ENCODE results near the gene SP4. TPM values are rescaled to one million over a fixed set of nuclear protein-coding genes. Genes with fewer than 3 reads are reported as not detected.

The SP4 gene
- total RNA-seq, 1 donor from 2014 or later, result 7.7 TPM

- DNase-seq (ENCODE audit: low spot score in 2 of 2, unreplicated experiment in 2 of 2), result no peak
- H3K36me3 Mint-ChIP-seq, result no peaks in the 10 kb centered on the region
- H3K9me3 Mint-ChIP-seq, result peaks cover 3% of the 10 kb centered on the region
- peaks cover 4% of the 10 kb centered on the region for H3K27me3 Mint-ChIP-seq (ENCODE audit: low read depth)
- TF ChIP-seq CTCF (IDR thresholded peaks at IDR 0.05; ENCODE audit: unreplicated experiment), result no peak
- no peaks in the 10 kb centered on the region for H3K4me1 Mint-ChIP-seq
- H3K27ac Mint-ChIP-seq, result no peak overlapping the region
- H3K4me3 Mint-ChIP-seq, result no peak overlapping the region
Measured at GRCh38 chr7:21408481-21408820, 19.4 kb upstream of the SP4 start.

GRCh38 chr7:21412410-21412851 is 15.5 kb upstream of the SP4 start:
- no peak overlapping the region for H3K27ac Mint-ChIP-seq
- no peak for TF ChIP-seq CTCF (IDR thresholded peaks at IDR 0.05; ENCODE audit: unreplicated experiment)
- peaks cover 4% of the 10 kb centered on the region for H3K27me3 Mint-ChIP-seq (ENCODE audit: low read depth)
- no peaks in the 10 kb centered on the region for H3K36me3 Mint-ChIP-seq
- H3K4me1 Mint-ChIP-seq, result no peaks in the 10 kb centered on the region
- H3K4me3 Mint-ChIP-seq, result no peak overlapping the region
- no peak for DNase-seq (ENCODE audit: low spot score in 2 of 2, unreplicated experiment in 2 of 2)
- H3K9me3 Mint-ChIP-seq, result no peaks in the 10 kb centered on the region

GRCh38 chr7:21412957-21413356 is 14.9 kb upstream of the SP4 start:
- Mint-ChIP-seq H3K27me3 (ENCODE audit: low read depth) (peaks cover 4% of the 10 kb centered on the region), H3K9me3 (no peaks in the 10 kb centered on the region), H3K27ac (no peak overlapping the region), H3K4me1 (no peaks in the 10 kb centered on the region), H3K36me3 (no peaks in the 10 kb centered on the region), H3K4me3 (no peak overlapping the region)
- TF ChIP-seq CTCF (IDR thresholded peaks at IDR 0.05; ENCODE audit: unreplicated experiment), result no peak
- DNase-seq (ENCODE audit: low spot score in 2 of 2, unreplicated experiment in 2 of 2), result no peak

GRCh38 chr7:21413502-21413901 is 14.4 kb upstream of the SP4 start:
- Mint-ChIP-seq H3K4me1 (no peaks in the 10 kb centered on the region), H3K27me3 (ENCODE audit: low read depth) (peaks cover 4% of the 10 kb centered on the region), H3K4me3 (no peak overlapping the region), H3K36me3 (no peaks in the 10 kb centered on the region), H3K27ac (no peak overlapping the region), H3K9me3 (no peaks in the 10 kb centered on the region)
- TF ChIP-seq CTCF (IDR thresholded peaks at IDR 0.05; ENCODE audit: unreplicated experiment), result no peak
- no peak for DNase-seq (ENCODE audit: low spot score in 2 of 2, unreplicated experiment in 2 of 2)

GRCh38 chr7:21414795-21415393 is 13.0 kb upstream of the SP4 start:
- no peak overlapping the region for H3K4me3 Mint-ChIP-seq
- peaks cover 2% of the 10 kb centered on the region for H3K27me3 Mint-ChIP-seq (ENCODE audit: low read depth)
- H3K4me1 Mint-ChIP-seq, result no peaks in the 10 kb centered on the region
- no peaks in the 10 kb centered on the region for H3K36me3 Mint-ChIP-seq
- no peak overlapping the region for H3K27ac Mint-ChIP-seq
- DNase-seq (ENCODE audit: low spot score in 2 of 2, unreplicated experiment in 2 of 2), result no peak
- TF ChIP-seq CTCF (IDR thresholded peaks at IDR 0.05; ENCODE audit: unreplicated experiment), result no peak
- H3K9me3 Mint-ChIP-seq, result no peaks in the 10 kb centered on the region

GRCh38 chr7:21417647-21418046 is 10.2 kb upstream of the SP4 start:
- H3K36me3 Mint-ChIP-seq, result no peaks in the 10 kb centered on the region
- no peaks in the 10 kb centered on the region for H3K4me1 Mint-ChIP-seq
- no peak overlapping the region for H3K4me3 Mint-ChIP-seq
- no peak for DNase-seq (ENCODE audit: low spot score in 2 of 2, unreplicated experiment in 2 of 2)
- H3K27ac Mint-ChIP-seq, result no peak overlapping the region
- TF ChIP-seq CTCF (IDR thresholded peaks at IDR 0.05; ENCODE audit: unreplicated experiment), result no peak
- H3K27me3 Mint-ChIP-seq (ENCODE audit: low read depth), result no peaks in the 10 kb centered on the region
- H3K9me3 Mint-ChIP-seq, result no peaks in the 10 kb centered on the region
